ENCODE data around the gene MMP17. TPM values are rescaled to one million over a fixed set of nuclear protein-coding genes. Genes with fewer than 3 reads are reported as not detected.
A peak's percentile ranks its signal among the peaks of the same experiment; 100 is the strongest.

MMP17 gene
- total RNA-seq, 1 experiment from 2014 or later, result 36.1 TPM

GRCh38 chr12:131857908-131858850 lies 30.0 kb downstream of the MMP17 start:
- DNase-seq, result peak; percentile 48
- H3K4me3 ChIP-seq (ENCODE audit: insufficient read depth, low read depth, low read length), result no peak overlapping the region
- no peaks in the 10 kb centered on the region for H3K27me3 ChIP-seq (ENCODE audit: control insufficient read depth, insufficient read depth, low read length)
- H3K36me3 ChIP-seq (replicated peaks; ENCODE audit: control insufficient read depth, insufficient read depth, low read length), result no peaks in the 10 kb centered on the region

GRCh38 chr12:131860472-131861260 lies 32.5 kb downstream of the MMP17 start:
- peak; percentile 84 for DNase-seq
- H3K27me3 ChIP-seq (ENCODE audit: control insufficient read depth, insufficient read depth, low read length), result no peaks in the 10 kb centered on the region
- H3K4me3 ChIP-seq (ENCODE audit: insufficient read depth, low read depth, low read length), result no peak overlapping the region

GRCh38 chr12:131861261-131862083 lies 33.3 kb downstream of the MMP17 start:
- Histone ChIP-seq H3K27me3 (ENCODE audit: control insufficient read depth, insufficient read depth, low read length) (no peaks in the 10 kb centered on the region), H3K36me3 (replicated peaks; ENCODE audit: control insufficient read depth, insufficient read depth, low read length) (no peaks in the 10 kb centered on the region), H3K4me3 (ENCODE audit: insufficient read depth, low read depth, low read length) (no peak overlapping the region)
- peak; percentile 39 for DNase-seq

More at GRCh38 chr12:131860472-131861260, 32.5 kb downstream of the MMP17 start:
- H3K36me3 ChIP-seq (replicated peaks; ENCODE audit: control insufficient read depth, insufficient read depth, low read length), result no peaks in the 10 kb centered on the region

- peak; percentile 48 for DNase-seq
- H3K4me3 ChIP-seq (ENCODE audit: insufficient read depth, low read depth, low read length), result no peak overlapping the region
Measured at GRCh38 chr12:131862084-131862441, 33.9 kb downstream of the MMP17 start.

GRCh38 chr12:131862600-131862993 lies 34.4 kb downstream of the MMP17 start:
- H3K4me3 ChIP-seq (ENCODE audit: insufficient read depth, low read depth, low read length), result no peak overlapping the region
- DNase-seq, result peak; percentile 59
- no peaks in the 10 kb centered on the region for H3K36me3 ChIP-seq (replicated peaks; ENCODE audit: control insufficient read depth, insufficient read depth, low read length)
- no peaks in the 10 kb centered on the region for H3K27me3 ChIP-seq (ENCODE audit: control insufficient read depth, insufficient read depth, low read length)

More at GRCh38 chr12:131862084-131862441, 33.9 kb downstream of the MMP17 start:
- Histone ChIP-seq H3K36me3 (replicated peaks; ENCODE audit: control insufficient read depth, insufficient read depth, low read length) (no peaks in the 10 kb centered on the region), H3K27me3 (ENCODE audit: control insufficient read depth, insufficient read depth, low read length) (no peaks in the 10 kb centered on the region)

- Histone ChIP-seq H3K36me3 (replicated peaks; ENCODE audit: control insufficient read depth, insufficient read depth, low read length) (no peaks in the 10 kb centered on the region), H3K4me3 (ENCODE audit: insufficient read depth, low read depth, low read length) (no peak overlapping the region), H3K27me3 (ENCODE audit: control insufficient read depth, insufficient read depth, low read length) (no peaks in the 10 kb centered on the region)
- DNase-seq, result peak; percentile 90
Measured at GRCh38 chr12:131862994-131863710, 35.0 kb downstream of the MMP17 start.

- DNase-seq, result peak; percentile 76
- H3K27me3 ChIP-seq (ENCODE audit: control insufficient read depth, insufficient read depth, low read length), result no peaks in the 10 kb centered on the region
- H3K36me3 ChIP-seq (replicated peaks; ENCODE audit: control insufficient read depth, insufficient read depth, low read length), result no peaks in the 10 kb centered on the region
- no peak overlapping the region for H3K4me3 ChIP-seq (ENCODE audit: insufficient read depth, low read depth, low read length)
Measured at GRCh38 chr12:131863711-131864396, 35.7 kb downstream of the MMP17 start.

- no peaks in the 10 kb centered on the region for H3K27me3 ChIP-seq (ENCODE audit: control insufficient read depth, insufficient read depth, low read length)
- no peak overlapping the region for H3K4me3 ChIP-seq (ENCODE audit: insufficient read depth, low read depth, low read length)
- DNase-seq, result peak; percentile 20
- no peaks in the 10 kb centered on the region for H3K36me3 ChIP-seq (replicated peaks; ENCODE audit: control insufficient read depth, insufficient read depth, low read length)
Measured at GRCh38 chr12:131864469-131864868, 36.3 kb downstream of the MMP17 start.

- Histone ChIP-seq H3K27me3 (ENCODE audit: control insufficient read depth, insufficient read depth, low read length) (no peaks in the 10 kb centered on the region), H3K36me3 (replicated peaks; ENCODE audit: control insufficient read depth, insufficient read depth, low read length) (no peaks in the 10 kb centered on the region), H3K4me3 (ENCODE audit: insufficient read depth, low read depth, low read length) (no peak overlapping the region)
- DNase-seq, result peak; percentile 20
Measured at GRCh38 chr12:131865180-131865875, 37.1 kb downstream of the MMP17 start.

GRCh38 chr12:131867471-131867870 lies 39.3 kb downstream of the MMP17 start:
- DNase-seq, result peak; percentile 59
- no peak overlapping the region for H3K4me3 ChIP-seq (ENCODE audit: insufficient read depth, low read depth, low read length)
- H3K27me3 ChIP-seq (ENCODE audit: control insufficient read depth, insufficient read depth, low read length), result no peaks in the 10 kb centered on the region
- no peaks in the 10 kb centered on the region for H3K36me3 ChIP-seq (replicated peaks; ENCODE audit: control insufficient read depth, insufficient read depth, low read length)

GRCh38 chr12:131867891-131868675 lies 39.9 kb downstream of the MMP17 start:
- Histone ChIP-seq H3K4me3 (ENCODE audit: insufficient read depth, low read depth, low read length) (no peak overlapping the region), H3K36me3 (replicated peaks; ENCODE audit: control insufficient read depth, insufficient read depth, low read length) (no peaks in the 10 kb centered on the region), H3K27me3 (ENCODE audit: control insufficient read depth, insufficient read depth, low read length) (no peaks in the 10 kb centered on the region)
- DNase-seq, result peak; percentile 73

- H3K27me3 ChIP-seq (ENCODE audit: control insufficient read depth, insufficient read depth, low read length), result no peaks in the 10 kb centered on the region
- peak; percentile 47 for DNase-seq
Measured at GRCh38 chr12:131869871-131870418, 41.8 kb downstream of the MMP17 start.

More at GRCh38 chr12:131869871-131870418, 41.8 kb downstream of the MMP17 start:
- Histone ChIP-seq H3K36me3 (replicated peaks; ENCODE audit: control insufficient read depth, insufficient read depth, low read length) (no peaks in the 10 kb centered on the region), H3K4me3 (ENCODE audit: insufficient read depth, low read depth, low read length) (no peak overlapping the region)
